ENCODE data around the gene MIOS.

The MIOS gene

DNA sequence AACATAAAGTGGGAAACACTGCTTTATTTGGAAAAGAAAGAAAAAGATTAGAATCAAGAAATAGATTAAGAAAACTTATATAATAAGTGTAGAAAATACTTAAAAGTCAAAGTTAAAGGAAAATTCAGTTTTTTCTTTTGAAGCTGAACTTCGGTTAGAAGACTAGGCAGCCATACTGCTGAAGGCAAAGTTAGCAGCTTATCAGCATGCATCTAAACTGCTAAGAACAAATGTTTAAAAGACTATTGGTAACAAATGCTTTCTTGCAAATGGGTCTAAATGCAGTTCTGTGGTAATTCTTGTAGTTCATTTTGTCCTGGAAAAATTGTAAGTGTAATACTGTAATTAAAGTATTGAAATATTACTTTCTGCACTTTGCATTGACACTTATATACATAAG is 18.0 kb downstream of the MIOS start:
- no peak for DNase-seq

DNA sequence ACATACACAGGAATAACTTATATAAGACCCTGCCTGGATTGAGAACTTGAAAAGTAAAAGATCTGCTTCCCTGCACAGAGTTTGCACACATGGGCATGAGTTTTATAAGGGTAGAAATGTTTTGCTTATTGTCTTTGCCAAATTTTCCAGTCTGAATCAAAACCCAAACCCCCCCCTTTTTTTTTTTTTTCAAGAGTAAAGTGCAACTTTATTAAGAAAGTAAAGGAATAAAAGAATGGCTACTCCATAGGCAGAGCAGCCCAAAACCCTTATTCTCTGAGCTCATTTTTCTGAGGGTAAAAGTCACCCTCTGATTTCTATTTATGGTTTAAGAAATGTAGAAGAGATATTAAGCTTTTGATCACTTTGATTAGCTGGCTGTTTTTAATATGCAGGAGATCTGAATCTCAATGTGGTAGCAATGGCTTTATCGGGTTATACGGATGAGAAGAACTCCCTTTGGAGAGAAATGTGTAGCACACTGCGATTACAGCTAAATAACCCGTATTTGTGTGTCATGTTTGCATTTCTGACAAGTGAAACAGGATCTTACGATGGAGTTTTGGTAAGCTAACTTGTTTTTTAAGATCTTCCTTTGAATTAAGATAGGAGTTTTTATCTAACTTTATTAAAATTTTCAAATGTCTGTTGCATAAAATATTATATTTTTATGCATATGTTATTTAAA is 18.7 kb downstream of the MIOS start:
- no peak for DNase-seq

GRCh38 chr7:7595451-7595850 is 28.8 kb downstream of the MIOS start:
- no peak for DNase-seq

DNA sequence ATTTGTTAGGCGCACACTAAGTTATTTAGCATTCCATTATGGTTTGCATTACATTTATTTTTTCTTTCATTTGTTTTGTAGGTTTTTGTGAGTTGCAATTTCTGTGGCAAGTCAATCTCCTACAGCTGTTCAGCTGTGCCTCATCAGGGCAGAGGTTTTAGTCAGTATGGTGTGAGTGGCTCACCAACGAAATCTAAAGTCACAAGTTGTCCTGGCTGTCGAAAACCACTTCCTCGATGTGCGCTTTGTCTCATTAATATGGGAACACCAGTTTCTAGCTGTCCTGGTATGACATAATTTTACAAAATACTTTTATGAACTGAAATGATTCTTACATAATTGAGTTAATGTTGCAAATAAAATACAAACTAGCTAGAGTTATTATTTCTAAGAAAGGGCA is 29.5 kb downstream of the MIOS start:
- DNase-seq = no peak

DNA sequence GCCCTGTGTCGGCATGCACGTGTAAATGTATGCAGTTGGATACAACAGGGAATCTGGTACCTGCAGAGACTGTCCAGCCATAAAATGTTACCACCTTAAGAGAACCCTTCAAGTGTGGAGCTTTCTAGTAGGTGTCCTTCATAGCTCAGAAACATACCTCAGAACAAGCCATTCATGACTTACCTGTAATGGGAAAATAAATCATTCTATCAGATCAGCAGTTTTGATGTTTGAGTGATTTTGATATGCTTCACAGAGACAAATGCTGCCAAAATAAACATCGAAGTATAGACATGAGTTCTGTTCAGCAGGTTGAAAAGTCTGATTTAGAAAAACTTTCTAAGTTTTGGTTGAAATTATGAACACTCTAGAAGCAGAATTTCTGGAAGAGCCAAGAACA is 40.3 kb downstream of the MIOS start:
- DNase-seq = no peak

- DNase-seq = no peak
Observed at GRCh38 chr7:7609330-7609729, 42.6 kb downstream of the MIOS start.

- DNase-seq = no peak
Observed at GRCh38 chr7:7612519-7612918, 45.8 kb downstream of the MIOS start.

DNA sequence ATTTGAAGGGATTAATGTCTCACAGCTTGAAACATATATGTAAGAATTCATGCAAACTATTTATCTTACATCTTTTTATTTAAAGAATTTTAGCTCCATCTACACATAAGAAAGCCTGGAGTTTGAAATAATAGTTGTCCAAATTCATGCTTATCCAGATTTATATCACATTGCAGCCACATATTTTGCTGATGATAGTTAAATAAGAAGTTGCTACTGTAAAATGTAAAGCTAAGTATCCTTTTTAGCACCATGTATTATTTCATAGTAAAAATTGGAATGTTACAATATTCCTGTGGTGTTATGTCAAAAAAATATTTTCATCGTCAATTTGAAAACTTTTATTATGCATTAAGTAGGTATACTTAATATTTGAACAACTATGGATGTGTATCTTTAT is 46.5 kb downstream of the MIOS start:
- DNase-seq = no peak

- DNase-seq = no peak
Observed at GRCh38 chr7:7614018-7614741, 47.5 kb downstream of the MIOS start.

DNA sequence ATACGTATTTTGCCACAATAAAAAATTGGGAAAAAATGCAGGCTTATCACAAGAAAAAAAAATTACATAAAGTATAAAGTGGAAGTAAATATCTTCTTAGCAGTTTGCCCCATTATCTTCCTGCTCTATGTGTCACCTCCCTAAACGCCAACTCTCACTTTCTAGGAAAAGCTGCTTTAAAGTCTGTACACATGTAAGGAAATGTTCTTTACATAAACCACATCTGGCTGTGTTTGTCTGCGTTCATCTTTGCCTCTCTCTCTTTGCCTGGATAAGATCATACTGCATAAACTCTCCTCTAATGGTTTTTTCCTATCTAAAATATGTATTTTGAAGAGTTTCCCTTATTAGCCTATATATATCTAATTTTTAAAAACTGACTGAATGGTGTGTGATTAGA is 50.9 kb downstream of the MIOS start:
- DNase-seq = no peak

GRCh38 chr7:7618410-7618809 is 51.7 kb downstream of the MIOS start:
- no peak for DNase-seq

DNA sequence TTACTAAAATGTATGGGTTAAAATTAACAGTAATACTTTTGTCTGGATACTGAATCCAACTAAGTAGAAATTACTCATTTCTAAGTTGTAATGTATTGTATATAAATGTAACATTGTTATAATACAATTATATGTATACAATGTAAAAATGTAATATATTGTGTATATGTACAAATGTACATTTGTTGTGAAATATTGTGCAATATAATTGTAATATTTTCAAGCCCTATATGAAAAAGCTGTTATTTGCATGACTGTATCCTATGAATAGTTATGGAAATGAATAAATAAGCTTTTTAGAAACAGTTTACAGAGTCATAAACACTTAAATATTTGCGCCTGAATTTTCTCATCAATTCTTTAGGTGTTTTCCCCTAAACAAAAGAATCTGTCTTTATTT is 53.6 kb downstream of the MIOS start:
- DNase-seq = no peak

GRCh38 chr7:7620644-7621210 is 54.0 kb downstream of the MIOS start:
- no peak for DNase-seq

DNA sequence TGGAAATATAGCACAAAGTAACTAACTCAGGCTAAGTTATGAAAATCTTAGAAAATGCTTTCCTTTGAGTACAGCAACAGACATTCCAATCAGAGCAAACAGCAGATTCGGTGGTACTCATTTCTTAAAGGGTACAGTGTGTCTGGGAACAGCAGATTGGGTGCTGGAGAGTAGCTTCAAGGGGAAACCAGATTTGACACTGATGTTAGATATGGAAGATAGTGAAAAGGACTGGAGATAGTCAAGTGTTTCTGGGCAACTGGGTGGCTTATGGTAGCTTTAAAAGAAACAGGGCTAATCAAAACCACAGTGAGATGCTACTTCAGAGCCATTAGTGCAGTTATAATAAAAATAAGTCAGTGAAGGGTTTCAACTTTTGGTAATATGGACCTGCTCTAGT is 61.8 kb downstream of the MIOS start:
- DNase-seq = no peak

DNA sequence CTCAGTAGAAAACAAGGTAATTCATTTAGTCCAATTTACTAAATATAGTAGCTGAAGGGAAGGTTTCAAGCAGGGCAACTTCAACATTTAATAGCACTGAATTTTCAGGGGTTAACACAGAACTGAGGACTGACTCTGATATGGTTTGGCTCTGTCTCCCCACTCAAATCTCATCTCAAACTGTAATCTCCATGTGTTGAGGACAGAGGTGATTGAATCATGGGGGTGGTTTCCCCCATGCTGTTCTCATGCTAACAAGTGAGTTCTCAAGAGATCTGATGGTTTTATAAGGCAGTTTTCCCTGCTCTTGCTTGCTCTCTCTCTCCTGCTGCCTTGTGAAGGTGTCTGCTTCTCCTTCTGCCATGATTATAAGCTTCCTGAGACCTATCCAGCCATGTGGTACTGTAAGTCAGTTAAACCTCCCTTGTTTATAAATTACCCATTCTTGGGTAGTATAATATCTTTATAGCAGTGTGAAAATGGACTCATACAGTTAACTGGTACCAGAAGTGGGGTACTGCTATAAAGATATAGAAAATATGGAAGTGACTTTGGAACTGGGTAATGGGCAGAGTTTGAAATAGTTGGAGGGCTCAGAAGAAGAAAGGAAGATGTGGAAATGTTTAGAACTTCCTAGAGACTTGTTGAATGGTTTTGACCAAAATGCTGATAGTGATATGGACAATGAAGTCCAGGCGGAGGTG is 64.1 kb downstream of the MIOS start:
- no peak for DNase-seq

DNA sequence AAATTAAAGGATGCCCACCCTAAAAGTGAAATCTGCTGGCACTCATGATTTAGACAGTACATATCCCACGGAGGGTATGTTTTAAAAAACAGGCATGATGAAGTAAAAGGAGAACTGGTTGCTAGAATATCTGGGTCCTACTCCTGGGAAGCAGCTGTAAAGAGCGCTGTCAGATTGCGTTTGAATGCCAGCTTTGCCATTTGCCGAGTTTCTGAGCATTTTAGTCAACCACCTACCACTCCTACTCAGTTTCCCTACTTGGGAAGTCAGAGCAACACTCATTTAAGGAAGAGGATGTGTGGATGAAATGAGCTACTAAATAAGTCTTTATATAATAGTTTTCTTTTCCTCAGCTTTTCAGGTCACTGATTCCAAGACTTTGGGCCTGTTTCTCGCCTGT is 72.7 kb downstream of the MIOS start:
- no peak for DNase-seq

DNA sequence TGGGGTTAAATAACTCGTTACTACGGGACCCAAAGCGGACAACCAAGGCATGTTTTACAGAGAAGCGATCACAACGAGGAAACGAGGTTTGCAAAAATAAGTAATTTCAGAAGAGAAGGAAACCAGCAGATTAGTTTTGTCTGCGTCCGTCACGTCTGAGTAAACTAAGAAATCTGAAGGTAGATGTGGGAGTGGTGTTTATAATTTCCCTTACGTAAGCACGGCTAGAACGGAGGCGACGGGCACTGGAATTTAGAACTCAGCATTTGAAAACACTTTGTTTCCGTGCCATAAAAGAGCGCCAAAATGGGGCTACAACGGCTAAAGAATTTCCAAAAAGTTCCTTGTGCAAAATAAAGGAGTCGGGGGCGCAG is 73.2 kb downstream of the MIOS start:
- peak; percentile 51 for DNase-seq

- peak; percentile 97 for DNase-seq
Observed at GRCh38 chr7:7640221-7641128, 73.8 kb downstream of the MIOS start, which contains the start of gene UMAD1. UMAD1 (plus strand) TSS chr7:7640752; CDS start chr7:7673372, 32,620 bp downstream.

- no peak for DNase-seq
Observed at GRCh38 chr7:7641129-7641663, 74.5 kb downstream of the MIOS start.

- DNase-seq = no peak
Observed at GRCh38 chr7:7642081-7642480, 75.4 kb downstream of the MIOS start.

GRCh38 chr7:7647495-7648036 is 80.9 kb downstream of the MIOS start:
- no peak for DNase-seq

DNA sequence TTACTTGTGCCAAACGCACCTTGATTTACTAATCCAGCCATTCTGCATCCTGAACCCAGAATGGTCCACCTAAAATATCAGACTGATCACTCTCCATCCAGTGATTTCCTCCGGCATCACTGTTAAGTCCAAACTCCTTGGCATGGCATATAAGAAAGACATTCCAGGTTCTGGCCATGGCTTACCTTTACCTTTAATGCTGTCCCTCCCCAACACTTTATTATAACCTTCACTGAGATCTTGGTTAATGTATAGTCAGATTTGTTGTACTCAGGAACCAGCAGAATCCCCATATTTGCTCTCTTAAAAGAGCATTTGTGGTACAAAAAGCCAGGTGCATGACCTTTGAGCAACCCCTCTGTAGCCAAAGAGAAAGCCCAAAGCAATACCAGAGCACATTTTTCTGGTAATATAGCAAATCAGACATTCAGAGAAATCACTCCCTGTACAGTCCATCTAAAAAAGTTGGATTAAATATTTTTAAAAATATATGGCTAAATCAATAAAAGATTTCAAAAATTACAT is 84.1 kb downstream of the MIOS start:
- no peak for DNase-seq

All from effector CD4-positive, alpha-beta T cell (primary cell).